ENCODE data around the gene ITCH.

DNA sequence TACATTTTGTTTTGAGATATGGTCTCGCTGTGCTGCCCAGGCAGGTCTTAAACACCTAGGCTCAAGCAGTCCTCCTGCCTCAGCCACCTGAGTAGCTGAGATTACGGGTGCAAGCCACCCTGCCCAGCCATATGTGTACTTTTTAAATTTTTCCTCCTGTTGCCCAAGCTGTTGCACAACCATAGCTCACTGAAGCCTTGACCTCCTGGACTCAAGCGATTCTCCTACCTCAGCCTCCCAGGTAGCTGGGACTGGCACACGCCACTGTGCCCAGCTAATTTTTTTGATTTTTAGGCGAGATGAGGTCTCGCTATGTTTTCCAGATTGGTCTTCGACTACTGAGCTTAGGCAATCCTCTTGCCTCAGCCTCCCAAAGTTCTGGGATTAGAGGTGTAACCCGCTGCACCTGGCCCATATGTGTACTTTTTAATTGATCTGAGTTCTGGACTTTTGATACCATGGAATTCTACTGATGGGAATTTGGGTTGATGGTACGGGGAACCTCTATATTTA, 44.9 kb downstream of the ITCH start:
- TF ChIP-seq, protein P1, sequence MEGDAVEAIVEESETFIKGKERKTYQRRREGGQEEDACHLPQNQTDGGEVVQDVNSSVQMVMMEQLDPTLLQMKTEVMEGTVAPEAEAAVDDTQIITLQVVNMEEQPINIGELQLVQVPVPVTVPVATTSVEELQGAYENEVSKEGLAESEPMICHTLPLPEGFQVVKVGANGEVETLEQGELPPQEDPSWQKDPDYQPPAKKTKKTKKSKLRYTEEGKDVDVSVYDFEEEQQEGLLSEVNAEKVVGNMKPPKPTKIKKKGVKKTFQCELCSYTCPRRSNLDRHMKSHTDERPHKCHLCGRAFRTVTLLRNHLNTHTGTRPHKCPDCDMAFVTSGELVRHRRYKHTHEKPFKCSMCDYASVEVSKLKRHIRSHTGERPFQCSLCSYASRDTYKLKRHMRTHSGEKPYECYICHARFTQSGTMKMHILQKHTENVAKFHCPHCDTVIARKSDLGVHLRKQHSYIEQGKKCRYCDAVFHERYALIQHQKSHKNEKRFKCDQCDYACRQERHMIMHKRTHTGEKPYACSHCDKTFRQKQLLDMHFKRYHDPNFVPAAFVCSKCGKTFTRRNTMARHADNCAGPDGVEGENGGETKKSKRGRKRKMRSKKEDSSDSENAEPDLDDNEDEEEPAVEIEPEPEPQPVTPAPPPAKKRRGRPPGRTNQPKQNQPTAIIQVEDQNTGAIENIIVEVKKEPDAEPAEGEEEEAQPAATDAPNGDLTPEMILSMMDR (IDR thresholded peaks at IDR 0.05), result no peak
- no peak for TF ChIP-seq POLR2A (IDR thresholded peaks at IDR 0.05)
